Stomach (tissue), 9 donors: Measurements from ENCODE around the gene PHRF1. TPM values are rescaled to one million over a fixed set of nuclear protein-coding genes. Genes with fewer than 3 reads are reported as not detected.

Experiments used
- DNase-seq, 2 donors: peaks; one replicate each; pipeline versions ENCODE4 v3.0.0 to v3.0.0-alpha.2; 2013 to 2019
- H3K27ac ChIP-seq, 5 donors: fragments of 200-600 bp in 4 of 5; sonication (generic) in 4 of 5; one replicate each; pipeline ENCODE4 v1.5.1; 2013 to 2019; ENCODE audit warnings: mild to moderate bottlenecking in 1 of 5, moderate library complexity in 1 of 5
- H3K27me3 ChIP-seq, 3 donors: fragments of 200-600 bp; sonication (generic); one replicate each; pipeline ENCODE4 v1.5.1; 2017 to 2019; ENCODE audit warnings: mixed run types in 1 of 3
- H3K36me3 ChIP-seq, 4 donors: fragments of 200-600 bp; sonication (generic); 1 replicate in 3 of 4; 2 replicates in 1 of 4; pipeline ENCODE4 v1.5.1; 2016 to 2019
- H3K4me1 ChIP-seq, 4 donors: fragments of 200-600 bp; sonication (generic); one replicate each; pipeline ENCODE4 v1.5.1; 2016 to 2019
- H3K4me3 ChIP-seq, 4 donors: fragments of 200-600 bp; sonication (generic) in 3 of 4; one replicate each; pipeline ENCODE4 v1.5.1; 2016 to 2019; ENCODE audit warnings: mild to moderate bottlenecking in 1 of 4
- H3K9me3 ChIP-seq, 4 donors: fragments of 200-600 bp; sonication (generic); one replicate each; pipeline ENCODE4 v1.5.1; 2016 to 2019
- CTCF ChIP-seq, 7 experiments: fragments of 450-650 bp in 4 of 7; fragments of 200-600 bp in 3 of 7; sonication (generic) in 3 of 7; IDR thresholded peaks; one replicate each; pipeline ENCODE4 v1.5.1; 2016 to 2019; ENCODE audit warnings: antibody characterized with exemption in 7 of 7, control low read depth in 2 of 7, mild to moderate bottlenecking in 1 of 7
- EP300 ChIP-seq: sonication (generic); formaldehyde crosslinking; IDR thresholded peaks from one replicate; pipeline ENCODE4 v1.6.1; 2017; ENCODE audit warnings: antibody characterized with exemption
- POLR2A ChIP-seq, 4 donors: fragments of 450-650 bp; IDR thresholded peaks; one replicate each; pipeline ENCODE4 v1.6.1; 2016; ENCODE audit warnings: antibody characterized with exemption in 4 of 4, control low read depth in 2 of 4, mild to moderate bottlenecking in 1 of 4, moderate library complexity in 1 of 4
- POLR2AphosphoS5 ChIP-seq, 3 donors: sonication (generic); formaldehyde crosslinking; IDR thresholded peaks; one replicate each; pipeline ENCODE4 v1.6.1; 2016; ENCODE audit warnings: antibody characterized with exemption in 3 of 3
- whole genome bisulfite sequencing, 5 donors: extraction: QIAGEN DNeasy Blood & Tissue Kit in 3 of 5; methylation state at CpG; one replicate each; pipeline versions ENCODE4 v1.1.5 to v1.1.7; 2013 to 2018; 5-methylcytosine and 5-hydroxymethylcytosine counted together
- intact Hi-C: fragments of 100-400 bp; cut with DNase I; formaldehyde crosslinking; loops from one replicate; pipeline ENCODE4 v1.15.1; 2023; ENCODE audit warnings: low total_unique reads
- polyA plus RNA-seq, 3 donors: library from polyadenylated mRNA; stranded (reverse); fragments of 200-250 nt; gene quantifications; one replicate each; pipeline ENCODE4 v1.2.3, GENCODE V29; 2013
- total RNA-seq, 5 donors: library from RNA; depleted of rRNA; stranded (reverse); fragments of >200 nt; gene quantifications; one replicate each; pipeline versions ENCODE4 v1.1.0 to v1.2.3, GENCODE V29; 2014 to 2016
- donor health status: healthy with polysubstance abuse.
- donor health status: Bipolar disorder and iron deficiency.
- donor health status: healthy.

PHRF1 gene
- total and polyA plus RNA-seq, 8 donors: 7.9 to 60.8 (median 19.5) TPM

- H3K9me3 ChIP-seq: no peaks in the 10 kb centered on the region
- 87 to 93% (median 89%) methylated on average over 7 to 10 of the region's 10 CpGs for WGBS, 5 donors
- H3K4me1 ChIP-seq: no peaks in the 10 kb centered on the region
- peaks cover 88 to 100% (median 100%) of the 10 kb centered on the region in 4 donors for H3K36me3 ChIP-seq
- no peaks in the 10 kb centered on the region for H3K27me3 ChIP-seq
- no peak for DNase-seq
- H3K4me3 ChIP-seq: no peak overlapping the region
- intact Hi-C loops: no loop called here
- TF ChIP-seq CTCF (IDR thresholded peaks at IDR 0.05) (no peak), EP300 (no peak), POLR2A (IDR thresholded peaks at IDR 0.05) (no peak), POLR2AphosphoS5 (IDR thresholded peaks at IDR 0.05) (no peak)
- no peak overlapping the region for H3K27ac ChIP-seq
Observed at GRCh38 chr11:596374-596773, 20.1 kb downstream of the PHRF1 start.

- WGBS, 5 donors: 87 to 92% (median 91%) methylated on average over 13 to 29 of the region's 29 CpGs
- DNase-seq: no peak
- peaks cover 93 to 100% (median 100%) of the 10 kb centered on the region in 4 donors for H3K36me3 ChIP-seq
- no peaks in the 10 kb centered on the region for H3K4me1 ChIP-seq
- intact Hi-C loops: no loop called here
- H3K4me3 ChIP-seq: no peak overlapping the region
- no peak for TF ChIP-seq CTCF (IDR thresholded peaks at IDR 0.05)
- TF ChIP-seq EP300: no peak
- TF ChIP-seq POLR2A (IDR thresholded peaks at IDR 0.05): no peak
- no peak for TF ChIP-seq POLR2AphosphoS5 (IDR thresholded peaks at IDR 0.05)
- H3K27ac ChIP-seq: no peak overlapping the region
- H3K27me3 ChIP-seq: no peaks in the 10 kb centered on the region
- no peaks in the 10 kb centered on the region for H3K9me3 ChIP-seq
Observed at GRCh38 chr11:597166-597725, 21.0 kb downstream of the PHRF1 start.

- Histone ChIP-seq H3K4me1 (no peaks in the 10 kb centered on the region), H3K4me3 (no peak overlapping the region), H3K27me3 (no peaks in the 10 kb centered on the region), H3K9me3 (no peaks in the 10 kb centered on the region), H3K36me3 (peaks cover 90 to 100% (median 100%) of the 10 kb centered on the region in 4 donors), H3K27ac (no peak overlapping the region)
- DNase-seq: no peak
- WGBS, 5 donors: 83 to 94% (median 93%) methylated on average over 20 to 30 of the region's 30 CpGs
- intact Hi-C loops: no loop called here
- TF ChIP-seq POLR2AphosphoS5 (IDR thresholded peaks at IDR 0.05): no peak
- TF ChIP-seq CTCF (IDR thresholded peaks at IDR 0.05): no peak
- TF ChIP-seq EP300: no peak
- TF ChIP-seq POLR2A (IDR thresholded peaks at IDR 0.05): no peak
Observed at GRCh38 chr11:598005-598680, 21.9 kb downstream of the PHRF1 start.

- Histone ChIP-seq H3K4me3 (no peak overlapping the region), H3K27me3 (no peaks in the 10 kb centered on the region), H3K36me3 (peaks cover 92 to 100% (median 100%) of the 10 kb centered on the region in 4 donors), H3K4me1 (peaks cover 0 to 11% (median 8%) of the 10 kb centered on the region in 4 donors), H3K9me3 (no peaks in the 10 kb centered on the region), H3K27ac (no peak overlapping the region)
- intact Hi-C loops: no loop called here
- 89 to 94% (median 92%) methylated on average over 23 of the region's 23 CpGs for WGBS, 5 donors
- no peak for DNase-seq
- TF ChIP-seq CTCF (IDR thresholded peaks at IDR 0.05) (no peak), POLR2AphosphoS5 (IDR thresholded peaks at IDR 0.05) (no peak), EP300 (no peak), POLR2A (IDR thresholded peaks at IDR 0.05) (no peak)
Observed at GRCh38 chr11:601573-602245, 25.4 kb downstream of the PHRF1 start.
